ENCODE measurements around the gene NAV1.
"Not testable (repeated sequence)": the region's sequence is repeated elsewhere in the genome, so short reads cannot be mapped to it uniquely, and the experiment has no call there.

NAV1 gene

GRCh38 chr1:201504799-201505502 is 34.0 kb upstream of the NAV1 start:
- no peak for DNase-seq

GRCh38 chr1:201505503-201505890 is 33.4 kb upstream of the NAV1 start:
- DNase-seq = no peak

- DNase-seq = no peak
Measured at GRCh38 chr1:201506092-201506491, 32.8 kb upstream of the NAV1 start.

- peak; percentile 68 for DNase-seq
Measured at GRCh38 chr1:201506557-201507359, 32.2 kb upstream of the NAV1 start, which contains the start of gene CSRP1. TSS of gene CSRP1 (minus strand) at chr1:201507123. CDS start at chr1:201496303, 10,820 bp downstream.

GRCh38 chr1:201507360-201507675 is 31.6 kb upstream of the NAV1 start:
- DNase-seq = no peak

GRCh38 chr1:201508809-201509208 is 30.1 kb upstream of the NAV1 start:
- no peak for DNase-seq

- no peak for DNase-seq
Measured at GRCh38 chr1:201509601-201510374, 29.1 kb upstream of the NAV1 start.

- no peak for DNase-seq
Measured at GRCh38 chr1:201510734-201511133, 28.2 kb upstream of the NAV1 start.

- no peak for DNase-seq
Measured at GRCh38 chr1:201511396-201511940, 27.5 kb upstream of the NAV1 start.

- no peak for DNase-seq
Measured at GRCh38 chr1:201511941-201512539, 26.9 kb upstream of the NAV1 start.

GRCh38 chr1:201513498-201514243 is 25.3 kb upstream of the NAV1 start:
- no peak for DNase-seq

GRCh38 chr1:201514466-201514865 is 24.5 kb upstream of the NAV1 start:
- no peak for DNase-seq

GRCh38 chr1:201515062-201515750 is 23.7 kb upstream of the NAV1 start:
- no peak for DNase-seq

- no peak for DNase-seq
Measured at GRCh38 chr1:201515895-201516294, 23.0 kb upstream of the NAV1 start.

- DNase-seq = no peak
Measured at GRCh38 chr1:201516511-201517127, 22.3 kb upstream of the NAV1 start.

- DNase-seq = no peak
Measured at GRCh38 chr1:201517631-201518030, 21.3 kb upstream of the NAV1 start.

GRCh38 chr1:201518071-201518470 is 20.9 kb upstream of the NAV1 start:
- no peak for DNase-seq

GRCh38 chr1:201520046-201520575 is 18.8 kb upstream of the NAV1 start:
- DNase-seq = not testable (repeated sequence)

GRCh38 chr1:201525193-201525778 is 13.6 kb upstream of the NAV1 start:
- no peak for DNase-seq

GRCh38 chr1:201527879-201528278 is 11.0 kb upstream of the NAV1 start:
- DNase-seq = no peak
